ENCODE measurements around the gene PRSS2. TPM values are rescaled to one million over a fixed set of nuclear protein-coding genes. Genes with fewer than 3 reads are reported as not detected.

The PRSS2 gene
- total and polyA plus RNA-seq, 2 donors = 1.8 to 23.1 TPM

GRCh38 chr7:142795339-142795863 lies 24.6 kb downstream of the PRSS2 start:
- peak in 6 of 9 donors; percentile 74 to 94 (median 86) for DNase-seq (ENCODE audit: low read depth in 6 of 9, low spot score in 9 of 9)
- peaks cover 9 to 72% of the 10 kb centered on the region in 2 donors for H3K4me1 ChIP-seq (ENCODE audit: control insufficient read depth in 2 of 2, insufficient read depth in 2 of 2, low read length in 2 of 2)
- H3K9me3 ChIP-seq (ENCODE audit: control insufficient read depth in 2 of 2, insufficient read depth in 1 of 2, low read length in 1 of 2) = peaks cover 0 to 5% of the 10 kb centered on the region in 2 donors
- peak overlapping the region; percentile 77 to 97 for H3K4me3 ChIP-seq (ENCODE audit: low read length in 2 of 2)
- peak overlapping the region; percentile 100 for H3K27ac ChIP-seq (ENCODE audit: low read depth in 1 of 2, low read length in 1 of 2)
- H3K36me3 ChIP-seq (ENCODE audit: control insufficient read depth in 2 of 2, insufficient read depth in 2 of 2, low read length in 1 of 2) = peaks cover 51 to 75% of the 10 kb centered on the region in 2 donors
- 7% methylated on average over 5 of the region's 5 CpGs for WGBS
- H3K27me3 ChIP-seq (ENCODE audit: control insufficient read depth in 2 of 2, insufficient read depth in 1 of 2, low read length in 1 of 2) = peaks cover 0 to 19% of the 10 kb centered on the region in 2 donors

- Histone ChIP-seq H3K4me1 (ENCODE audit: control insufficient read depth in 2 of 2, insufficient read depth in 2 of 2, low read length in 2 of 2) (peaks cover 15 to 75% of the 10 kb centered on the region in 2 donors), H3K4me3 (ENCODE audit: low read length in 2 of 2) (peak overlapping the region; percentile 77 to 97), H3K9me3 (ENCODE audit: control insufficient read depth in 2 of 2, insufficient read depth in 1 of 2, low read length in 1 of 2) (peaks cover 0 to 5% of the 10 kb centered on the region in 2 donors), H3K27me3 (ENCODE audit: control insufficient read depth in 2 of 2, insufficient read depth in 1 of 2, low read length in 1 of 2) (peaks cover 0 to 19% of the 10 kb centered on the region in 2 donors), H3K36me3 (ENCODE audit: control insufficient read depth in 2 of 2, insufficient read depth in 2 of 2, low read length in 1 of 2) (peaks cover 49 to 75% of the 10 kb centered on the region in 2 donors), H3K27ac (ENCODE audit: low read depth in 1 of 2, low read length in 1 of 2) (peak overlapping the region; percentile 100)
- WGBS = 6% methylated on average over 9 of the region's 9 CpGs
- peak in 2 of 9 donors; percentile 11 to 40 for DNase-seq (ENCODE audit: low read depth in 6 of 9, low spot score in 9 of 9)
Observed at GRCh38 chr7:142796001-142796500, 25.3 kb downstream of the PRSS2 start.

- peak in 2 of 9 donors; percentile 23 to 45 for DNase-seq (ENCODE audit: low read depth in 6 of 9, low spot score in 9 of 9)
- Histone ChIP-seq H3K27ac (ENCODE audit: low read depth in 1 of 2, low read length in 1 of 2) (peak overlapping the region; percentile 100), H3K4me3 (ENCODE audit: low read length in 2 of 2) (peak overlapping the region; percentile 77 to 97), H3K4me1 (ENCODE audit: control insufficient read depth in 2 of 2, insufficient read depth in 2 of 2, low read length in 2 of 2) (peaks cover 20 to 76% of the 10 kb centered on the region in 2 donors), H3K27me3 (ENCODE audit: control insufficient read depth in 2 of 2, insufficient read depth in 1 of 2, low read length in 1 of 2) (peaks cover 0 to 19% of the 10 kb centered on the region in 2 donors), H3K36me3 (ENCODE audit: control insufficient read depth in 2 of 2, insufficient read depth in 2 of 2, low read length in 1 of 2) (peaks cover 50 to 74% of the 10 kb centered on the region in 2 donors), H3K9me3 (ENCODE audit: control insufficient read depth in 2 of 2, insufficient read depth in 1 of 2, low read length in 1 of 2) (peaks cover 0 to 5% of the 10 kb centered on the region in 2 donors)
- under 1% methylated on average over 73 of the region's 74 CpGs for WGBS
Observed at GRCh38 chr7:142796501-142797390, 26.0 kb downstream of the PRSS2 start.

DNA sequence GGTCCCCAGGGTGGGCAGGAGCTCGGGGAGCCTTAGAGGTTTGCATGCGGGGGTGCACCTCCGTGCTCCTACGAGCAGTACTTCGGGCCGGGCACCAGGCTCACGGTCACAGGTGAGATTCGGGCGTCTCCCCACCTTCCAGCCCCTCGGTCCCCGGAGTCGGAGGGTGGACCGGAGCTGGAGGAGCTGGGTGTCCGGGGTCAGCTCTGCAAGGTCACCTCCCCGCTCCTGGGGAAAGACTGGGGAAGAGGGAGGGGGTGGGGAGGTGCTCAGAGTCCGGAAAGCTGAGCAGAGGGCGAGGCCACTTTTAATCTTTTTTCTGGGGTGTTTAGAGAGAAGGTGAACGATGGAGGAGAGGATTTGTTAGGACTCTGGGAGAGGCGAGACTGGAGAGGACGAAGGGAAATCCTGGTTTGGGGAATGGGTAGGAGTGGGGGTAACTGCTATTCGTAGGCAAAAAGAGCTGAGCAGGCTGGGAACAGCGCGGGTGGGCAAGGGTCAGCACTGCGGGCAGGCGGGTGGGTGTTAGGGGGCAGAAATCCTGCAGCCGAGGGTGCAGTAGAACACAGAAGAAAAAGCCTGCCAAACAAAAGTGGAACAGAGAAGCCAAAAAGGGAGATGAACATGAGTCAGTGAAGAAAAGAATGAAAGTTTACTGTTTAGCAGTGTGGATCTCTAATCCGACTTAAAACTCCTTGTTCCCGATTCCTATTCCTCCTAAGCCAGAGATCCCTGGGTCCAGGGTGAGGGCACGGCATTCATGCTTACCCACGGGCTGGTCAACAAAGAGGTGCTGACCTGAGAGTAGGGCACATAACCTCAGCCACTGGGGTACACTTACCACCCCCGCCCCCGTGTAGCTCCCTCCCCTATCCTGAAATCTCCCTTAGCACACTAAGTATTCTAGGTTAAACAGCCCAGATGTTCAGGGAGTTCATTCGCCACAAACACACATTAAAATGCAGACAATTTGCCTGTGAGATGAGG lies 26.9 kb downstream of the PRSS2 start:
- DNase-seq (ENCODE audit: low read depth in 6 of 9, low spot score in 9 of 9) = peak in 4 of 9 donors; percentile 52 to 76 (median 56)
- H3K27me3 ChIP-seq (ENCODE audit: control insufficient read depth in 2 of 2, insufficient read depth in 1 of 2, low read length in 1 of 2) = peaks cover 0 to 19% of the 10 kb centered on the region in 2 donors
- WGBS = 1% methylated on average over 33 of the region's 33 CpGs
- peaks cover 0 to 5% of the 10 kb centered on the region in 2 donors for H3K9me3 ChIP-seq (ENCODE audit: control insufficient read depth in 2 of 2, insufficient read depth in 1 of 2, low read length in 1 of 2)
- peak overlapping the region; percentile 100 for H3K27ac ChIP-seq (ENCODE audit: low read depth in 1 of 2, low read length in 1 of 2)
- peaks cover 29 to 76% of the 10 kb centered on the region in 2 donors for H3K4me1 ChIP-seq (ENCODE audit: control insufficient read depth in 2 of 2, insufficient read depth in 2 of 2, low read length in 2 of 2)
- peak overlapping the region; percentile 77 to 97 for H3K4me3 ChIP-seq (ENCODE audit: low read length in 2 of 2)
- peaks cover 50 to 74% of the 10 kb centered on the region in 2 donors for H3K36me3 ChIP-seq (ENCODE audit: control insufficient read depth in 2 of 2, insufficient read depth in 2 of 2, low read length in 1 of 2)

- Histone ChIP-seq H3K27ac (ENCODE audit: low read depth in 1 of 2, low read length in 1 of 2) (peak overlapping the region; percentile 100), H3K4me1 (ENCODE audit: control insufficient read depth in 2 of 2, insufficient read depth in 2 of 2, low read length in 2 of 2) (peaks cover 39 to 76% of the 10 kb centered on the region in 2 donors), H3K27me3 (ENCODE audit: control insufficient read depth in 2 of 2, insufficient read depth in 1 of 2, low read length in 1 of 2) (peaks cover 0 to 19% of the 10 kb centered on the region in 2 donors), H3K4me3 (ENCODE audit: low read length in 2 of 2) (peak overlapping the region; percentile 77 to 97), H3K9me3 (ENCODE audit: control insufficient read depth in 2 of 2, insufficient read depth in 1 of 2, low read length in 1 of 2) (peaks cover 0 to 5% of the 10 kb centered on the region in 2 donors), H3K36me3 (ENCODE audit: control insufficient read depth in 2 of 2, insufficient read depth in 2 of 2, low read length in 1 of 2) (peaks cover 51 to 74% of the 10 kb centered on the region in 2 donors)
- WGBS = 14% methylated on average over 11 of the region's 11 CpGs
- peak in 7 of 9 donors; percentile 72 to 92 (median 81) for DNase-seq (ENCODE audit: low read depth in 6 of 9, low spot score in 9 of 9)
Observed at GRCh38 chr7:142798451-142799436, 28.0 kb downstream of the PRSS2 start.

DNA sequence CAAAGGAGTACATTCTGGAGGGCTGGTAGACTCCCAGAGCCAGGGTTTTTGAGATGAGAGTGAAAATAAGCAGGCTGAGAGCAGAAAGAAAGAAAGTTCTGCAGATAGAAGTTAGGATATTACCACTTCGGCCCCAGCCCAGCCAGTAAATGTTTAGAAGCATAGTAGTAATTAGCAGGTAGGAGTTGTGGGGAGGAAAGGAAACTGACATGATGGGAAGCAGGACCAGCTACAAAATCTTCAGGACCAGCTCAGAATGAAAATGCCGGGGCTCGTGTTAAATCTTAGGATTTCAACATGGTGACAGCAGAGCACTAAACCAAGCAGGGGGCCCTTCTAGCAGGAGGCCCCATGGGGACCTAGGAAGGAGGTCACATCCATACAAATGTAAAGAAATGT lies 28.7 kb downstream of the PRSS2 start:
- Histone ChIP-seq H3K9me3 (ENCODE audit: control insufficient read depth in 2 of 2, insufficient read depth in 1 of 2, low read length in 1 of 2) (peaks cover 0 to 5% of the 10 kb centered on the region in 2 donors), H3K27ac (ENCODE audit: low read depth in 1 of 2, low read length in 1 of 2) (peak overlapping the region; percentile 100), H3K4me3 (ENCODE audit: low read length in 2 of 2) (peak overlapping the region; percentile 77 to 97), H3K4me1 (ENCODE audit: control insufficient read depth in 2 of 2, insufficient read depth in 2 of 2, low read length in 2 of 2) (peaks cover 40 to 76% of the 10 kb centered on the region in 2 donors), H3K36me3 (ENCODE audit: control insufficient read depth in 2 of 2, insufficient read depth in 2 of 2, low read length in 1 of 2) (peaks cover 56 to 74% of the 10 kb centered on the region in 2 donors), H3K27me3 (ENCODE audit: control insufficient read depth in 2 of 2, insufficient read depth in 1 of 2, low read length in 1 of 2) (peaks cover 0 to 19% of the 10 kb centered on the region in 2 donors)
- WGBS = 31% methylated on average over 3 of the region's 3 CpGs
- DNase-seq (ENCODE audit: low read depth in 6 of 9, low spot score in 9 of 9) = peak in 1 of 9 donors; percentile 39

GRCh38 chr7:142800088-142800487 lies 29.3 kb downstream of the PRSS2 start:
- H3K4me1 ChIP-seq (ENCODE audit: control insufficient read depth in 2 of 2, insufficient read depth in 2 of 2, low read length in 2 of 2) = peaks cover 43 to 76% of the 10 kb centered on the region in 2 donors
- peaks cover 56 to 76% of the 10 kb centered on the region in 2 donors for H3K36me3 ChIP-seq (ENCODE audit: control insufficient read depth in 2 of 2, insufficient read depth in 2 of 2, low read length in 1 of 2)
- WGBS = 15% methylated on average over 1 of the region's 1 CpG
- peak overlapping the region; percentile 77 to 97 for H3K4me3 ChIP-seq (ENCODE audit: low read length in 2 of 2)
- DNase-seq (ENCODE audit: low read depth in 6 of 9, low spot score in 9 of 9) = peak in 3 of 9 donors; percentile 26 to 69 (median 42)
- peaks cover 0 to 19% of the 10 kb centered on the region in 2 donors for H3K27me3 ChIP-seq (ENCODE audit: control insufficient read depth in 2 of 2, insufficient read depth in 1 of 2, low read length in 1 of 2)
- H3K9me3 ChIP-seq (ENCODE audit: control insufficient read depth in 2 of 2, insufficient read depth in 1 of 2, low read length in 1 of 2) = peaks cover 0 to 5% of the 10 kb centered on the region in 2 donors
- peak overlapping the region; percentile 100 for H3K27ac ChIP-seq (ENCODE audit: low read depth in 1 of 2, low read length in 1 of 2)
